HT1080 (cell line): Measurements from ENCODE around the gene OCSTAMP. TPM values are rescaled to one million over a fixed set of nuclear protein-coding genes. Genes with fewer than 3 reads are reported as not detected.

Experiments used
- DNase-seq: peaks from one replicate; pipeline ENCODE4 v3.0.0-alpha.2; 2015; ENCODE audit warnings: low read depth
- polyA plus RNA-seq, 2 experiments: library from polyadenylated mRNA; depleted of rRNA; stranded (reverse); fragments of >200 nt; gene quantifications; 2 replicates each; pipeline ENCODE4 v1.2.3, GENCODE V29; 2015
- total RNA-seq: library from RNA; depleted of rRNA; stranded (reverse); fragments of >200 nt; shearing (Covaris generic); gene quantifications from 2 replicates; pipeline ENCODE4 v1.2.3, GENCODE V29; 2014; rRNA removed

Gene OCSTAMP, protein sequence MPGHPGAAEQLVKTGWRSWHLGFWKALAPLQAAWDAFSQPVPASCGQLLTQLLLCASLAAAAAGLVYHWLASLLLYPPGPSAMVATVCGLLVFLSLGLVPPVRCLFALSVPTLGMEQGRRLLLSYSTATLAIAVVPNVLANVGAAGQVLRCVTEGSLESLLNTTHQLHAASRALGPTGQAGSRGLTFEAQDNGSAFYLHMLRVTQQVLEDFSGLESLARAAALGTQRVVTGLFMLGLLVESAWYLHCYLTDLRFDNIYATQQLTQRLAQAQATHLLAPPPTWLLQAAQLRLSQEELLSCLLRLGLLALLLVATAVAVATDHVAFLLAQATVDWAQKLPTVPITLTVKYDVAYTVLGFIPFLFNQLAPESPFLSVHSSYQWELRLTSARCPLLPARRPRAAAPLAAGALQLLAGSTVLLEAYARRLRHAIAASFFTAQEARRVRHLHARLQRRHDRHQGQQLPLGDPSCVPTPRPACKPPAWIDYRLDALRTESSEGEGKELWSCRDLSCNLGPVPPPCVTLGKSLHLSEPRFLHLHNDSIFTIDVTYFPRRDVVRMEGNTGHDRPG
- not detected in 2 replicates for total RNA-seq
- 0.06 TPM in 1 of 2 replicates, not detected in the other for polyA plus RNA-seq (2015; cell fraction: cytosol; rRNA removed)
- polyA plus RNA-seq (2015; cell fraction: nucleus; rRNA removed) = not detected in 2 replicates

DNA sequence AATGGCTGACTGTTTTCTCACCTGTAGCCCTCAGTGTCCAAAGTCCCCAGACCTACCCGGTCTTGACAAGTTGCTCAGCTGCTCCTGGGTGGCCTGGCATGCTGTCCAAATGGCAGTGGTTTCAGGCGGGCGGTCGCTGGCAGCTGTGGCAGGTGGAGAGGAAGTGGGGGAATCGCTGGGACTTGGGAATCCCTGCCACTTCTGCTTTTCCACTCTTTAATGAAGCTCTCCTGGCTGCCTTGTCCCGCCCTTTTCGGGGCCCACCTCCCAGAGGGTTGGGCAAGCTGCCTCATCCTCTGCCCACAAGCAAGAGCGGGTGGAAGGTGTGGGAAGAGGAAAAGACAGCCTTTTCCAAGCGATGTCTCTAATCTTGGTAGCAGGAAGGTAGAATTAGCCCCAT lies at the start of gene OCSTAMP:
OCSTAMP (minus strand) TSS at position 194 of the 400 bp plus-strand sequence; CDS start at position 100, 94 bp downstream.
- no peak for DNase-seq

DNA sequence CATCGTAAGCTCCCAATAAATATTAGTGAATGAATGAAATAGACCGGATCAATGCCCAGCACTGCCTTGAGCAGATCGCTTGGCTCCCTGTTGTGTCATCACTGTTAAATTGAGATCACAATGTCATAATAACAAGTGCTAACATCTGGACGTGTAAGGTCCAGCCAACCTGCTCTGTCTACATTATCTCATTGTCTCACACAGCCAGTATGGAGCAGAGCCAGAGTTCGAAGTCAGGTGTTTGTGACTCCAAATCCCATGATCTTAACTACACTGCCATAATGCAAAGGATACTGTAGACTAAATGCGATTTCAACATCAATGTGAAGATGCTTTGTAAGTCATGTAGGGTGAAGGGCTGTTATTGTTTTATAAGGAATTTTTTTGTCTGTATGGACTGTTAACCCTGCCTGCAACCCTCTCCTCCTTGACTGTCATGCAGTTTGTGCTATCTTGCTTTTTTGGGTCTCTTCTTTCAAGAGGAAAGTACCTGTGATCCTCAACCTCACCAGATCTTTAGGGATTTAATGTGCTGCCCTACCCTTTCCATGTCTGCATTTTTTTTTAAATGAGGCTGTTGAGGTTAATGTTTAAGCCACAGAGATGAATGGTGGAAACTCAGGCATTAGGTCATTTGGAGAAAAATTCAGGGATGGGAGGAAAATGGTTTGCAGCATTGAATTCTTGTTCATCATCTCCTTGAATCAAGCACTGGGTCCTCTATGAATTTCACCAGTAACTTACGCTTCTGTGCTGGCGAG lies 49.0 kb upstream of the OCSTAMP start:
- DNase-seq = no peak

DNA sequence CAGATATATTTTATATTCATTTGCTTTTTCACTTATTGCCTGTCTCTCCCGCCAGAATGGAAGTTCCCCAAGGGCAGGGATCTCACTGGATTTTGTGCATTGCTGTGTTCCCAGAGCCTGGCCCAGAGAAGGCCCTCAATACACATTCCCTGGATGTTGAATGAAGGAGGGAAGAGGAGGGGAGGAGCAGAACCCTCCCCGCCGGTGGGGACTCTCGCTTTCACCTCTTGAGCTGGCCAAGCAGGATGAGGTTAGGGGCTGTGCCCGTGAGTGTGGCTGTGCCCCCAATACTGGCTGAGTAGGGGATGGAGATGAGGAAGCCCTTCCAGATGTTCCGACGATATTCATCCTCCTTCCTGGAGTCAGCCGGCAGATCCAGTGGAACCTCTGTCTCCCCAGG lies 45.5 kb upstream of the OCSTAMP start:
- no peak for DNase-seq

DNA sequence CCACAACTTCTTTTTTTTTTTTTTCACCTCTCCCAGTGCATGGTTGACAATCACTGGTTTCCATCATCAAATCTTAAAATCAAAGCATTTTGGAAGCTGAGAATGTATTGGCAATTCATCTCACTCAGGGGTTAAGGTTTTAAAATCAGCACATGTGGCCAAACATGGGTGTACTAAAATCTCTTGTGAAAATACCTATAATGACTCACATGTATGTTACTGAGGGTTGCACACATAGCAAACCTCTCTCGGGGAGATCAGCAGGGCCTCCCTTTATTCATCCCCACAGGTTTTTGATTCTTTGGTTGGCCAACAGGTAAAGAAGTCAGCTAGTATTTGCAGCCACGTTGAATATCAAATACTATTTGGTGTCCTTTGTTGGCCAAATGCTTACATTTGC lies 44.3 kb upstream of the OCSTAMP start:
- DNase-seq = no peak

DNA sequence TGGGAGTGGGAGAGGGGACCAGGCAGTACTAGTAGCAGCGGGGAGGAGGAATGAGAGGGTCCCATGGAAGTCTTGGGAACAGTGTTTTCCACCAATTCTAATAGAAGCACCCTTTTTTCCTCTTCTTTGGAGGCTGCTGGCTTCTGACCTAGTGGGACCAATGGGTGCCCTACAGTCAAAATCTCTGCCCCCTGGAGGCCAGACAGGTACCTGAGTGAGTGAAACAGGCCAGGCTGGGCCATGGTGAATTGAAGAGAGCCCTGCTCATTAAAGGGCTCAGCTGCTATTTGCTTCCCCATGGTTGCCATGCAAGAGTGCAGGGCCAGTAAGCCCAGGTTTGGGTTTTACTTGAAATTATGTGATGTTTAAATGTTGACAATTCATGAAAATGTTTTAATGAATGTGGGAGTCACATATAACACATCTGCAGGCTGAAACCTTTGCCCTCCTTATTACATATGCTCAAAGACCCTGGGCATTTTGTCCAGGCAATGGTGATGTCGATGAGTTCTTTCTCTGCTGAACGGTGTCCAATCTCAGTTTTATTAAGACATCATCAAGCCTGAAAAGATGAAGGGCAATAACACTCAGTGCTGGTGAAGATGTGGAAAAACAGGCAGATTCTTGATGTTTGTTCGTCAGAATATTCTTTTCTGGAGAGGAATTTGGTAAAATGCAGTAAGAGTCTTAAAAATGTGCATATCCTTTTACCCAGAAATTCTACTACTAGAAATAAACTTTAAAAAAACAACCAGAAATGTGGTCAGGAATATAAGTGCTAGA lies 42.3 kb upstream of the OCSTAMP start:
- DNase-seq = no peak

DNA sequence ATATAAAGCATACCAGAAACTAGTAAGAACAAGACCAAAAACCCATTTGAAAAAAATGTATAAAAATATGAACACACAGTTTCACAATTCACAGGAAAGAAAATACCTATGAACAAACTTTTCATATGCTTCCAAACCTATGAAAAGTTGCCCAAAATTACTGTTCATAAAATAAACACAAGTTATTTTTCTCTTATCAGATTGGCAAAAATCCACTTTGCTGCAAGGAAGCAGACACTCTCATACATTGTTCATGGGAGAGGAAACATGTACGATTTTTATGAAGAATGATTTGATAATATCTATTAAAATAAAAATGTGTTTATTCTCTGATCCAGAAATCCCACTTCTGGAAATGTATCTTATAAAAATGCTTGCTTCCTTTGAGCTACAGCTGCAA lies 40.0 kb upstream of the OCSTAMP start:
- no peak for DNase-seq

DNA sequence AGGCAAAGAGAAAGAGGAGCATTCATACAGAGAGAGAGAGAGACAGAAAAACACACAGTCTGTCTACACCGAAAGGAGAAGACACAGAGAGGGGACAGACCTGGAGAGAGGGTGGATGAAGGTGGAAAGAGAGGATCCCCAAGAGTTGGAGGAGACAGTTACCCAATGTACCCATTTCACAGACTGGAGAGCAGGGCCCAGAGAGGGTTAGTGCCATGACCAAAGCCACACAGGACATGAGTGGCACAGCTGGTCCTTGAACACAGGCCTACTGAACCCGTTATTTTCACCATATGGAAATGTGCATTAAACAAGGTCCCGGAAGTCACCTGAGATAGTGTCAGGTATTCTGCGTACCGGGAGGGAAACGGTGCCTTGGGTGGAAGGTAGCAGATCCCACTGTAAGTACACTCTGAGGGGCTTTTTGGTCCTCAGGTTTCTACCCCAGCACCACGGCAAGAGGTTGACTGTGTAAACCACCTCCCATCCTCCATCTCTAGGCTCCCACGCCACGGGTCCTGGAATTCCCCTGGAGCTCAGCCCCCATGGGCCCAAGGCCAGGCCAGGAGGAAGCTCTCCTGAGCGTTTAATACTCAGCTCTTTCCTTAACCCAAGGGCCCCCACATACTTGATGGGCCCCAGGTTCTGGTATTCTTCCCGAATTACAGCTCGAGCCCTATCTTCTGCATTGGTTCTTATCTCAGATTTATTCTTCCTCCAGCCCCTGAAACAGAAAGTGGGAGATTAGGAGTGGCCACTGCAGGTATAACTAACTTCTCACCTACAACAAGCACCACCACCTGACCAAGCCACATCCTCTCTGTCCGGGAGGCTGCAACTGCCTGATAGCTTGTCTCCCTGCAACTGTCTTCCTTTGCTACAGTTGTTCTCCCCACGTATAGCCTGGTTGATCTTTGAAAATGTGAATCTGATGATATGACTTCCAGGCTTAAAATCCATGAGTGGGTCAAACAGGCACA lies 38.4 kb upstream of the OCSTAMP start:
- no peak for DNase-seq

DNA sequence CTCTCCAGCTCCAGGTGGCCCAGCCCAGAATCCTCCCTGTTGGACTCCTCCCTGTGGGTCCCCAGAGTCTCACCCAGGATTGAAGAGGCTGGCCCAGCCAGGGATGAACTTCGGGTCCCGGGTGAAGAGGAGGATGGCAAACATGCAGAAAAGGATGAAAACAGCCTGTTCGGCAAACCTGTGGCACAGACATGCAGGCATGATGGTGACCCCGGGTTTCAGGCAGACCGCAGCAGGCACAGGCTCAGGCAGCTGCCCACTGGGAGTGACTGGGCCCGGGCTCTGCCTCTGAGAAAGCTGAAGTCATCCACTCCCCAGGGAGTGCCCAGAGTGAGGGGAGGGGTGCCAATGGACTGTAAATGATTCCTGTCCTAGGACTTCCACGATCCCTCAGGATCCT lies 37.5 kb upstream of the OCSTAMP start:
- DNase-seq = no peak

DNA sequence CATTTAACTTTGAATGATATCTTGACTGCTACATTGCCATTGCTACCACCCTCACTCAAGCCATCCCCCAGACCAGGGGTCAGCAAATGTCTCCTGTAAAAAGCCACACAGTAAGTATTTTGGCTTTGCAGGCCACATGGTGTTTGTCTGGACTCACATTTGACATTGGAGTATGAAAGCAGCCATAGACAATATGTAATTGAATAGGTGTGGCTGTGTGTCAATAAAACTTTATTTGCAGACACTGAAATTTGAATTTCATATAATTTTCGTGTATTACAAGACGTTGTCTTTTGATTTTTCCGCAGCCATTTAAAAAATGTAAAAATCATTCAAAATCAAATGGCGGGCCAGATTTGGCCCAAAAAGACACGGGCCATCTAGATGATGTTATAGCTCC lies 36.3 kb upstream of the OCSTAMP start:
- DNase-seq = no peak

DNA sequence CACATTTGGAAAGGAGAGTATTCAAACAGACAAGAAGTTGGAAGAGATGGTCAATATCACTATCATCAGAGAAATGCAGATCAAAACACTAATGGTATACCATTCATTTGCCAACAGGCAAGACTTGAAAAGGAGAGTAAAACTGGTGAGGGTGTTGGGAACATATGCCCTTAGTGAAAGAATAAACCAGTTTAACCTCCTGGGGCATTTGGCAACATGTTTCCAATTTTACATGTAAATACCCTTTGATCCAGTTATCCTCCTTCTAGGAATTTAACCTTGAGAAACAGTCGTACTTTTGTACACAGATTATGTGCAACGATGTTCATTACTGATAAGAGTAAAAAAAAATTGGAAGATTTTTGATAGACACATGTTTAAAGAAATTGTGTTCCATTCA lies 34.1 kb upstream of the OCSTAMP start:
- no peak for DNase-seq

DNA sequence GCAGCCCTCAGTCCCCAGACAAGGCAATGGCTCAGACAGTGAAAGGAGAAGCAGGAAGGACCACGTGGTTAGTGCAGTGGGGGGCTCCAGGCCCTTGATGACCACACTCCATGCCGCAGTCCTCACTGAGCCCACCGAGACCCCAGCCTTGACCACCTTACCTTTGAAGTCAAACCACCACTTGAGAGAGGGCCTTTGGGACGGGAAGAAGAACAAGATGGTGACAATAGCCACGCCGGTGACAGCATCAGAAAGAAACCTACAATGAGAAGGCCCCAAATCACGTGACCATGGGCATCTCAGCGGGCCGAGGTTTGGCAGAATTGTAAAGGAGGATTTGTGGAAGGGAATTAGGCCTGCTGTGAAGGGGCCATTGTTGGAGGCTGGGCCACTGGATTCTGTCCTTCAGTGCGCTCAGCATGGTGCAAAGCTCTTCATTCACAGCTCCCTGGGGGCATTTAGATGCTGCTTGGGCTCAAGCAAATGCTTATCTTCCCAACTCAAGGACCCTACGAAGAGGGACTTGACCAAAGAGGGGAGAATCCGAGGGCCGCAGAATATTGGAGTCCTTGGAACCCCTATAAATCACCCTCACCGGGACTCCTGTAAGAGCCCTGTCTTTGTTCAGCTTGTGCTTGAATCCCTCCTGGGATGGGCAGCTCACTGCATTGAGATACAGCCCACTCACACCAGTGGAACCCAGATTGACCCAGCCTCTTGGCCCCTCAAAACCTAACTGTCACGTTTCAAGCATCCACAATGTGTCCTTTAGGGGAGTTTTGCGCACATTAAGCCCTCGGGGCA lies 33.2 kb upstream of the OCSTAMP start:
- DNase-seq = no peak

DNA sequence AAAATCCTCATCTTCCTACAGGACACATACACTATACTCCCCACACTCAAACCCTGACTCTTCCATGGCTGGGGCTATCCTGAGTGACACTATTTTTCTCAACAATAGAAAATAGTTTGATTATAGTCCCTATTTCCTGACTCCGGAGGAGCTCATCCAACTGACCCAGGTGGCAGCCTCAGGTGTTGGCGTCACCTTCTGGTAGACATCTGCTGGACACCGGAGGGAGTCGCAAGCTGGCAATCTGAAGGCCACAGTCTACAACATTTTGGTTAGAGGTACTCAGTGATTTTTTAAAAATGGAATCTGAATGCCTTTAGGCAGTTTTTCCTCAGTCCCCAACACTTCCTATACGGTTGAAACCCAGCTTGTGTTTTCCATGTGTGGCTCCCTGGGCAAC lies 32.2 kb upstream of the OCSTAMP start:
- DNase-seq = no peak

DNA sequence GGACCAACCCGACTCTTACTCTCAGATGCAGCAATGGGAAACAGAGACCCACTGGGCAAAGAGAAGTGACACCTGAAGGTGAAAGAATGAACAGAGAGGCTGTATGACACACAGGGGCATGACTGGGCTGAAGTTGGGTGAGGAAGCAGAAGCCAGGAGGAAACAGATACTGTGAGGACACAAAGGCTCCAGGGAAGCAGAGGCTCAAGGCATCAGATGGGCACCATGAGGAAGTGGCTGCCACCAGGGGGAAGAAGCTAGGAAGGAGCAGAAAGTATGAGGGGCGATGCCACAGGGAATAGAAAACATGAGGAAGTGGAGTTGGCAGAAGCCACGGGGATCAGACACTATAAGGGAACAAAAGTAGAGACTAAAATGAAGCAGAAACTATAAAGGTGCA lies 30.9 kb upstream of the OCSTAMP start:
- DNase-seq = no peak

DNA sequence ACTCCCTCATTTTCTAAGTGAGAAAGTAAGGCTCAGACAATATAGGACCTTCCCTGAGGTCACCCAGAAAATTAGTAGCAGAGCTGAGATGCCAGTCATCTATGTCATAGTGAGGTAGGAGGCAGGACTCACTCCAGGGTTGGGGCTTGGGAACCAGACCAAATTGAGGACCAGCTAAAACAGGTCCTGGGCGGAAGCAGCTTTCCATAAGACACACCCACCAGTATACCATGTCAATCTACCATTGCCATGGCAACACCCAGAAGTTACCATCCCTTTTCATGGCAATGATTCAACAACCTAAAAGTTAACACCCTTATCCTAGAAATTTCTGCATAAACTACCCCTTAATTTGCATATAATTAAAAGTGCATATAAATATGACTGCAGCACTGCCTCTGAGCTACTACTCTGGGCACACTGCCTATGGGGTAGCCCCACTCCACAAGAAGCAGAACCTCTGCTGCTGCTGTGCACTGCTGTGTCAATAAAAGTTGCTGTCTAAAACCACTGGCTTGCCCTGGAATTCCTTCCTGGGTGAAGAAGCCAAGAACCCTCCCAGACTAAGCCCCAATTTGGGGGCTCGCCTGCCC lies 30.3 kb upstream of the OCSTAMP start:
- no peak for DNase-seq

DNA sequence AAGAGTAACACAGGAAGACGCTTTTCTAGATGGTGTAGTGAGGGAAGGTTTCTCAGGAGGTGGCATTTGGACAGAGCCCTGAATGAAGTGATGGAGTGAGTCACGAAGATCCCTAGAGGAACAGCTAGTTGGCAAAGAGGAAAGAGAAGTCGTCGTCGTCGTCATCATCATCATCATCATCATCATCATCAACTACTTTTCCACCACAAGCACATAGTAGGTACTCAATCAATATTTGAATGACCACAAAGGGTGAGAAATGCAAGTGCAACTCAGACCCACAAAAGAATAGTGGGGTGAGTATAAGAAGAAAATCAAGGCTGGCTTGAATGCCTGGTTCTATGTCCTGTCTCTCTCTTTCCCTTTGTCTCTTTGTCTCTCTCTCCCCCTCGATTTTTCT lies 28.3 kb upstream of the OCSTAMP start:
- DNase-seq = no peak

DNA sequence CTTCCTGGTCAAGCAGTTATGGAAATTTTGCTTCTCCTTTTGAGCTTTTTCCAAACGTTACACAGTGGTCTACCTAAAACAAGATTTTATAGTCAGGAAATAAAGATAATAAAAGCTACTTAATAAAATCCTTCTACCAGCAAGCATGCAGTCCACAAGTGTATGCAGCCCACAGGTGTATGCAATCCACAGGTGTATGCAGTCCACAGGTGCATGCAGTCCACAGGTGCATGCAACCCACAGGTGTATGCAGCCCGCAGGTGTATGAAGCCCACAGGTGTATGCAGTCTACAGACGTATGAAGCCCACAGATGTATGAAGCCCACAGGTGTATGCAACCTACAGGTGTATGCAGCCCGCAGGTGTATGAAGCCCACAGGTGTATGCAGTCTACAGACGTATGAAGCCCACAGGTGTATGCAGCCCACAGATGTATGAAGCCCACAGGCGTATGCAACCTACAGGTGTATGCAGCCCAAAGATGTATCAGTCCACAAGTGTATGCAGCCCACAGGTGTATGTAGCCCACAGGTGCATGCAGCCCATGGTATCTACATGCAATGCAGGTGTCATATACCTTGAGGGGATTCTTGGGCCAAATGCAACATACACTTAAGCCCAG lies 26.4 kb upstream of the OCSTAMP start:
- no peak for DNase-seq

DNA sequence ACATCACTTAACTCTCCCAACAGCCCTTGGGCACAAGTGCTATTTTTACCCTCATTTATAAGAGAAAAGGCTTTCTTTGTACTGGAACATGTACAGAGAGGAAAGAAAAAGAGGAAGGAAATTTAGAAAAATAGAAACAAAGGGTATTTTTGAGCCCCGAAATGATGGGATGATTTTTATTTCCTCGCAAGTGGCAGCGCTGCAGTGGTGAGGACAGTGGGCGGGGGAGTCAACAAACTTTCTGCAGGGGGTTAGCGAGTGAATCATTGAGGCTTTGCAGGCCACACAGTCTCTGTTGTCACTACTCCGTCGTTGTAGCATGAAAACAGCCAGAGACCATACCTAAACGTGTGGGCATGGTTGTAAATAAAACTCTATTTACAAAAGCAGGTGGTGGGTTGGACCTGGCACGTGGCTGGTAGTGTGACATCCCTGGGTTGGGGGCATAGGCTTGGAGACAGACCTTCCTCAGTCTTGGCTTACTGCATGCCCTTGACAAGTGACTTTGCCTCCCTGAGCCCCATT lies 25.5 kb upstream of the OCSTAMP start:
- no peak for DNase-seq

DNA sequence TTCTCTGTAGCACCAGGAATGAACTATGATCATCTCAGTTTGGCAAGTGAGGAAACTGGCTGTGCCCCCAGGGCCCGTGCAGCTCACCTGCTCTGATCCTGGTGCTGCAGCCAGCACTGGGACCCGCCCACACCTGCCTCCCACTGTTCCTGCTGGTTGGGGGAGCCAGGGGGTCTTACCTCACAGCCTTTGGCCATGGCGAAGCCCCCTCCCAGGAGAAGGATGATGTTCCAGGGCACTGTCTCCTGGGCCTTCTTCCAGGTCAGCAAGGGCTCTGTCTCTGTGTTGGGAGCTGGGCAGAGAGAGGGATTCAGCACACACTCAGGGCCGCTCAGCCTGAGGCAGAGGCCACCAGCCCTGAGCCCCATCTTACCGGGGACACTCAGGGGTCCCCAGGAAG lies 24.9 kb upstream of the OCSTAMP start:
- no peak for DNase-seq
